ENCODE data around the gene CD96.

Gene CD96

DNA sequence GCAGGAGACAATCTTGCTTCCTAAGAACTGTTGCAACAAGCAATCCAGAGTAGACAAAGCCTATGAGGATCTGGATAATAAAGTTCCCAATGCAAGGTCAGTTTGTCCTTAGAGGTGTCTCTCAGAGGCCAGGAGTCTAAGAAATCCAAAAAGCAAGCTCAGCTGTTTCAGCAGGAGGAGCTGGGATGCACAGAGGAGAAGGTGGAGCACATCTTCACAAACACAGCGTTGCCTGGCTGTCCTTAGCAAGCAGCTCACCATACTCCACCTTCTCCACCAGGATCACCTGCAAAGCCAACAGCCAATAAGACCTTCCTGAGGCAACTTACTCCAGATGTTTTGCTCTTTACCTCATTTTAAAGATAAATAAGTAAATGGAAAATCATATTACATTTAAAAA, 52.8 kb downstream of the CD96 start:
- POLR2A ChIA-PET (ENCODE audit: low non-redundant PET), result no interaction called here
- CTCF ChIA-PET, result interaction anchor here (0.6 kb wide), 1 partner anchor 23 kb away, joined by 5 read pairs; no protein-coding TSS in a partner anchor

DNA sequence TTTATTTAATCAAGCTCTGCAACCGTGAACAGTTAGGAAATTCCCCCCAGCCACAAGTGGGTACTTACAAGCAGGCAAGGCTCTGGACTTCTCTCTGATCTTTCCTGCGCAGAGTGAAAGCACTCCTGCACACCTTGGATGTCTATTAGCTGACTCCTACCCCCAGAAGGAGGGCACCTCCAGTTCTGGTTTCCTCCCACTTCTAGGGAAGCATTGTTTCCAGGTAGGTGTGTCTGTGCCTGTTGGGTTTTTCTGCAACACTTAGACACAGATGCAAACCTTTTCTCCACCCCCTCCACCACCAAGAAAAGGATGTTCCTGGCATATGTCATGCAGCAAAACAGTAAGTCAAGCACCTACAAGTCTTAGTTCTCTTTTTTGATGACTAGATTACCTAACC, 53.2 kb downstream of the CD96 start, which contains the start of gene ZBED2:
Gene ZBED2, minus strand, starts transcription at position 115 of the 400 bp plus-strand sequence. CDS start 1,145 bp downstream, outside the sequence.
- ChIA-PET POLR2A (ENCODE audit: low non-redundant PET) (no interaction called here), CTCF (no interaction called here)
- H3K27ac ChIP-seq, result peak within 1 kb of the TSS; percentile 90
- DNase-seq (ENCODE audit: low spot score), result peak; percentile 66
- TF ChIP-seq, protein P1, sequence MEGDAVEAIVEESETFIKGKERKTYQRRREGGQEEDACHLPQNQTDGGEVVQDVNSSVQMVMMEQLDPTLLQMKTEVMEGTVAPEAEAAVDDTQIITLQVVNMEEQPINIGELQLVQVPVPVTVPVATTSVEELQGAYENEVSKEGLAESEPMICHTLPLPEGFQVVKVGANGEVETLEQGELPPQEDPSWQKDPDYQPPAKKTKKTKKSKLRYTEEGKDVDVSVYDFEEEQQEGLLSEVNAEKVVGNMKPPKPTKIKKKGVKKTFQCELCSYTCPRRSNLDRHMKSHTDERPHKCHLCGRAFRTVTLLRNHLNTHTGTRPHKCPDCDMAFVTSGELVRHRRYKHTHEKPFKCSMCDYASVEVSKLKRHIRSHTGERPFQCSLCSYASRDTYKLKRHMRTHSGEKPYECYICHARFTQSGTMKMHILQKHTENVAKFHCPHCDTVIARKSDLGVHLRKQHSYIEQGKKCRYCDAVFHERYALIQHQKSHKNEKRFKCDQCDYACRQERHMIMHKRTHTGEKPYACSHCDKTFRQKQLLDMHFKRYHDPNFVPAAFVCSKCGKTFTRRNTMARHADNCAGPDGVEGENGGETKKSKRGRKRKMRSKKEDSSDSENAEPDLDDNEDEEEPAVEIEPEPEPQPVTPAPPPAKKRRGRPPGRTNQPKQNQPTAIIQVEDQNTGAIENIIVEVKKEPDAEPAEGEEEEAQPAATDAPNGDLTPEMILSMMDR (conservative IDR thresholded peaks at IDR 0.05; ENCODE audit: low read depth), result no peak

More for the DNA sequence above, 52.8 kb downstream of the CD96 start:
- H3K27ac ChIP-seq, result peak overlapping the region; percentile 90
- TF ChIP-seq, protein P1 (conservative IDR thresholded peaks at IDR 0.05; ENCODE audit: low read depth), result no peak
- no peak for DNase-seq (ENCODE audit: low spot score)

DNA sequence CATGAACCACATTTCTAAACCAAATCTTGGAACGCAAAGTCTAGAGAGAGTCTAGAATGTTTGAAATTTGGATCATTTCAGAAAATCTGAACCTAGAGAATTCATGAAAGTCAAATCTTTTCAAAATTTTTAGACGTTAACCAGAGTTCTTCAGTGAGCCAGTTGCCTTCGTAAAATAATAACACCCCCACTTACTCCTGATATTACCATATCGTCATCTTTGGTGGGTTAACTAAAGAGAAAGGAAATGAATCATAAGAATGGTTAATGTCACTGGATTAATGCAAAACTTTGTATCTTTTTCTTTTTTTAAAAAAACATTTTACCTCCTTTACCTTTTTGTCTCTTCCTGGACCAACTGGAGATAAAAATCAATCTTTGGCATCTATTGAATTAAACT, 54.3 kb downstream of the CD96 start:
- TF ChIP-seq, protein P1 (conservative IDR thresholded peaks at IDR 0.05; ENCODE audit: low read depth), result no peak
- no peak for DNase-seq (ENCODE audit: low spot score)
- ChIA-PET POLR2A (ENCODE audit: low non-redundant PET) (no interaction called here), CTCF (no interaction called here)
- no peak overlapping the region for H3K27ac ChIP-seq

DNA sequence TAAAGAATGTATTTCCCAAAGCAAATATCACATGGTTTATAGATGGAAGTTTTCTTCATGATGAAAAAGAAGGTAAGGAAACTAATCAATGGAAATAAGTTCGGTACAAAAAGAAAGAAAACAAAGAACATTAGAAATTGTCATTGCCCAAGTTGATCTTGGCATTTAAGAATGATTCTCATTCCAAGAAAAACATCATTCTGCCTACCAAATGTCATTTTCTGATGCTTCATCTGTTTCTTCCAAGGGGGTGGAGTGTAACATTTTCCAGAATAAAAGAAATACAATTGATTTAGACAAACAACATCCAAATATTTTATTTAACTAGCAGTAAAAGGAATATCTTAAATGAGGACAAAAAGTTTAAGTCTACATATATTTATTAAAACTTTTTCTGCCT, 56.1 kb downstream of the CD96 start:
- CTCF ChIA-PET, result no interaction called here
- H3K27ac ChIP-seq, result no peak overlapping the region
- TF ChIP-seq, protein P1 (conservative IDR thresholded peaks at IDR 0.05; ENCODE audit: low read depth), result no peak
- POLR2A ChIA-PET (ENCODE audit: low non-redundant PET), result no interaction called here
- DNase-seq (ENCODE audit: low spot score), result no peak

DNA sequence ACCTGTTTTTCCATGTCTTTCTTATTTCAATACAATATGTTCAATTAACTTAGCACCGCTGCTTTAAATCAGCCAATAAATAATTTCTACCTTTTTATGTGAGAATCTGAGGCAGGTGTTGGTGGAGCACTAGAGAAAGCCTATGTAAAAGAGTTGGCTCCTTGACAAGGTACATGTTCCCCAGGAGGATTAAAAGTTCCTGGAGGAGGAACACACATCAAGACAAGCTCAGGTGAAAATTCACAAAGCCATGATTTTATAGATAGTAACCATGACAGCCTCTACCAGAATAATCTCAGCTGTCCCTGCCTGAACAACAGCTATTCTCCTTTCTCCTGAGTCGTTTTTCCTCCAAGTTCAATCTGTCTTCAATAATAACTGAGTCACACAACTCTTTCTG, 56.6 kb downstream of the CD96 start:
- POLR2A ChIA-PET (ENCODE audit: low non-redundant PET), result no interaction called here
- DNase-seq (ENCODE audit: low spot score), result no peak
- CTCF ChIA-PET, result no interaction called here

DNA sequence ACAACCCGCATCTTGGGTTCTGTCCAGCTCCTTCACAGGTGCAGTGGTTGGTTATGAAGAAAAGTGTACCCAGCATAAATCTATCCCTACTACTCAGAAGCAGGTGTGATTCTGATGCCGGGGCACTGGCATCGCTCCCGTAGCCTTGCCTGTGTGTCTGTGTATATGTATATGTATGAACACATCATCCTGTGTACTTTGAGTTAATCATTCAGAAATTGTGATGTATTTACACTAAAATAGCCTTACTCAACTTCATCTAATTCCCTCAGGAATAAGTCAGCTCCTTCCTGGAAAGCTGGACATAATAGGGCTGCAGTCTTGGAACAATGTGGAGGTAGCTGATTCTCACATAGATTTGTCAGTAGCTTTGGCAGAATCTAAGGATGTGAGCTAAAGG, 59.8 kb downstream of the CD96 start:
- ChIA-PET CTCF (no interaction called here), POLR2A (ENCODE audit: low non-redundant PET) (no interaction called here)
- TF ChIP-seq, protein P1 (conservative IDR thresholded peaks at IDR 0.05; ENCODE audit: low read depth), result no peak
- DNase-seq (ENCODE audit: low spot score), result no peak
- no peak overlapping the region for H3K27ac ChIP-seq

More for the DNA sequence above, 56.6 kb downstream of the CD96 start:
- TF ChIP-seq, protein P1 (conservative IDR thresholded peaks at IDR 0.05; ENCODE audit: low read depth), result no peak
- H3K27ac ChIP-seq, result no peak overlapping the region

DNA sequence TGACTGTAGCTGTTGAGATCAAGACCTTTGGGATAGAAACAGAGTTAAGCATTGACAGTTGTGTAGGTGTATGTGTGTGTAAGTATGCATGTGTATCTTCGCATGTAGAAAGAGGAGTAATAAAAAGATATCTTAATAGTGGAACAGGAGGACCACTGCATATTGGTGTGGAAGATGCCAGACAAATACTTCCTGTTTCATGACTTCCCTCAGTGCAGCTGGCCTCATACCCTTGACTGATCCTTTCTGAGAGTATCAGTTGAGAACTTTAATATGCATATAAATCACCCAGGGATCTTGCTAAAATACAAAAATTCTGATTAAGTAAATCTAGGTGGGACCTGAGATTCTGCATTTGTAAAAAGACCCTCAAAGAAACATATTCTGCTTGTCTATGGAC, 61.7 kb downstream of the CD96 start:
- ChIA-PET POLR2A (ENCODE audit: low non-redundant PET) (no interaction called here), CTCF (no interaction called here)
- H3K27ac ChIP-seq, result no peak overlapping the region
- TF ChIP-seq, protein P1 (conservative IDR thresholded peaks at IDR 0.05; ENCODE audit: low read depth), result no peak
- no peak for DNase-seq (ENCODE audit: low spot score)
